ENCODE measurements around the gene SEC22C.
A peak's percentile ranks its signal among the peaks of the same experiment; 100 is the strongest.

SEC22C gene

GRCh38 chr3:42533161-42533897, 48.4 kb downstream of the SEC22C start:
- DNase-seq: no peak

DNA sequence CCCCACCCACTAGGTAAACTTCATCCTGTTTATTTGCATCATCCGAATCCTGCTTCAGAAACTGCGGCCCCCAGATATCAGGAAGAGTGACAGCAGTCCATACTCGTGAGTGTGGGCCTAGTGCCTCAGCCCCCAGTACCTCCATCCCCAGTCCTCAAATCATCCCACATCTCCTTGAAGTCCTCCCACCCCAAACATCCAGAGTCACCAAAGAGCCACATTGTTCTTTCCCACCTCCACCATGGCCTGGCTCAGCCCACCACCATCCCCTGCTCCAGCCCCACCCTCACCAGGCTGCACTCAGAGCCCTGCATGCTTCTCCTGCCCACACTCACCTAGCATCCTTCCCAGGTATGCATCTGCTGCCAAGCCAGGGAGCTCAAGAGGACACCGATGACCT, 49.5 kb downstream of the SEC22C start:
- DNase-seq: no peak

GRCh38 chr3:42531470-42531869, 50.3 kb downstream of the SEC22C start:
- DNase-seq: no peak

GRCh38 chr3:42530073-42530472, 51.7 kb downstream of the SEC22C start:
- DNase-seq: no peak

GRCh38 chr3:42529468-42529867, 52.3 kb downstream of the SEC22C start:
- no peak for DNase-seq

DNA sequence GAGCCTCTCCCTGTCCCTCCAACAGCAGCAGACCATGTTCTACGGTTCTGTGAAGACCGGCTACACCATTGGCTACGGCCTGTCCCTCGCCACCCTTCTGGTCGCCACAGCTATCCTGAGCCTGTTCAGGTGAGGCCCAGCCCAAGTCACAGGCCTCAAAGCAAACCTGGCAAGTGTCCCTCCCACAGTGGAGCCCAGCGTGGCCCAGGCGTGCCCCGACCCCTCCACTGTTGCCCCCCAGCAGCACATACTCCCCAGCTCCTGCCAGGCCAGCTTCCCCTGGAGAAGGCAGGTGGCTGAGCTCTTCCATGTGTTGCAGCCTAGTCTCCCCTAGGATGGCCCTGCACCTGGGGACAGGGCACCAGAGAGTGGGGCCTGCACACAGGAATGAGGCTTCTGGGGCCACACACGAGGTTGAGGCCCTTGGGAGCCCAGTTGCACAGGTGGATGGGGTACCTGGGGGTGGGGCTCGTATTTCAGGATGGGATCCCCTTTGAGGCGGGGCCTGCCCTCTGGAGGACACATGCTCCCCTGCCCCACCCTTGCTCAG, 54.3 kb downstream of the SEC22C start:
- no peak for DNase-seq

DNA sequence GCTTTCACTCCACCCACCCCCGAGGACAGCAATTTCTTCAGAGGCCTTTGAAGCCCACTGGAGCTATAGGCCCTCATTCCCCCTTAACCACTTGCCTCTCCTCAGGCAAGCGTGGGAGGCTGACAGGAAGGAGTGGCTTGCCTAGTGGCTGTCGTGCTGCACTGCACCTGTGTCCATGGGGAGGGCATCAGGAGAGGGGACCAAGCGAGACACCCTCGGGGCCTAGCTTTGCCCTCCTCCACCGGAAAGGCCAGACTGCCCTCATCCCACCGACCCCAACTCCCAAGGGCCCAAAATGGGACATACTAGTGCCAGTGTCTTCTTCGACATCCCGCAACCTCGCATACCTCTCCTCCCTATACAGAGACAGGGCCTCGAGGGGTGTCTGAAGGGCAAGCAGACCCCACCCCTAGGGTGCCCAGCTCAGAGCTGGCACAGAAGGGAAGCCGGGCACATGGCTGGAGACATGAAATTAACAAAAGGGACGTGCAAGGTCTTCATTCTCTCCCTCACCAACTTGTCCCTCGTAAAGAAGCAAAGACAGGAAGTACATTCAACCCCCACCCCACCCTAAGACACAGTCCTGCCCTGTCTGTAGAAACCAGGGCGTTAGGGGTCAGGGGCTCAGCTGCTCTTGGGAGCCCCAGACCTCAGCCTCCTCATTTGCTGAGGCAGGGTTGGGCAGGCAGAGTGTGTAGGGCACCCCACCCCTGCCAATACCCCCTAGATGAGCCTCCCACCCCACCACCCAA, 55.0 kb downstream of the SEC22C start:
- peak in 1 of 2 donors; percentile 44 for DNase-seq

GRCh38 chr3:42525736-42526345, 55.9 kb downstream of the SEC22C start:
- no peak for DNase-seq

DNA sequence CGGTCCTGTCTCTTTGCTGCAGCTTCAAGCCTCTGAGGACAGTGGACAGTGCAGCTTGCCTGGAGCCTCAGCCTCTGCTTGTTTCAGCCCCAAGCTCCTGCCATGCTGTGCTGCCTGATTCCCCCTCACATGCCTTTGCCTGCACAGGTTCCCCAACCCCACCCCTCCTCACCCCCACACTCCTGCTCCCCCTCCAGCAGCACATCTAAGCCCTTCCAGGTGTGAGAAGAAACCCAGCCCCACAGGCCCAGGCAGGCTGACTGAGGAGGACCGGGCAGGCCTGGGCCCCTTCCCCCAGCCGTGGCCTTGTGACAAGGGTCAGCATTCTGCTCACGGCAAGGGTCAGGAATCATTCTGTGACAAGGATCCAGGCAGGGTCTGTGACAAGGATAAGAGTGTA, 56.6 kb downstream of the SEC22C start:
- no peak for DNase-seq

DNA sequence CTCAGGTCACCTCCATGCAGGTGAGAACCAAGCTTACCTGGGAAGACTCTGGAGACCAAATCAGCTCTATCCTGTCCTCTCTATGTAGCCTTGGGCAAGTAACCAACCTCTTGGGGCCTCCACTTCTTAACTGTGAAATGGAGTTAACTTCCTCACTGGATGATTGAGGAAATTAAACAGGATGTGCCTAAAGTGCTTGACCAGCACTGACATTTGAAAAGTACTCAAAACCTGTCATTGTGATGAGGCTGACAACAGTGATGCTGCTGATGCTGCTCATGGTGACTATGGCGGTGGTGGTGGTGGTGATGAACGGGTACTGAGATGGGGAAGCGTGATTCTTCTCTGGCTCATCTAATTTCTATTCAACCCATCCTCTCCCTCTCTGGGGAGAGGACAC, 57.0 kb downstream of the SEC22C start:
- DNase-seq: no peak

GRCh38 chr3:42520906-42521305, 60.9 kb downstream of the SEC22C start:
- DNase-seq: no peak

- no peak for DNase-seq
These were observed 61.4 kb downstream of the SEC22C start for GRCh38 chr3:42520336-42520735.

GRCh38 chr3:42519568-42519962, 62.2 kb downstream of the SEC22C start:
- DNase-seq: no peak

- no peak for DNase-seq
These were observed 62.8 kb downstream of the SEC22C start for GRCh38 chr3:42518800-42519567.

- no peak for DNase-seq
These were observed 64.7 kb downstream of the SEC22C start for GRCh38 chr3:42517117-42517516.

DNA sequence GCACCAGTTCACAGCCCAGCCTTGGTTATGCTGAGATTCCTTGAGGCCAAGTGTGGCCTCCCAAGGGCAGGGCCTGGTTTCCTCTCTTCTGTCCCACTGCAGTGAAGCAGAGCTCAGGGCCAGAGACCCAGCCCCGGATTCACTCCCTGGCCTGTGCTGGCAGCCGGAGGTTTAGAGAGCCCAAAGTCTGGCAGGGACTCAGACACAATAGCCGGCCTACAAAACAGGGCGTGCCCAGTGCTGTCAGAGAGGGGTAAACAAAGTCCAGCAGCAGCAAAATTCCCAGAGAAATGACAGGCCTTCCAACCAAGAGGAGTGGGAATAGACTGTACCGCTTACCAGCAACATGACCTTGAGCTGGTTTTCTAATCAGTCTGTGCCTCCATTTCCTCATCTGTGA, 65.3 kb downstream of the SEC22C start:
- no peak for DNase-seq

DNA sequence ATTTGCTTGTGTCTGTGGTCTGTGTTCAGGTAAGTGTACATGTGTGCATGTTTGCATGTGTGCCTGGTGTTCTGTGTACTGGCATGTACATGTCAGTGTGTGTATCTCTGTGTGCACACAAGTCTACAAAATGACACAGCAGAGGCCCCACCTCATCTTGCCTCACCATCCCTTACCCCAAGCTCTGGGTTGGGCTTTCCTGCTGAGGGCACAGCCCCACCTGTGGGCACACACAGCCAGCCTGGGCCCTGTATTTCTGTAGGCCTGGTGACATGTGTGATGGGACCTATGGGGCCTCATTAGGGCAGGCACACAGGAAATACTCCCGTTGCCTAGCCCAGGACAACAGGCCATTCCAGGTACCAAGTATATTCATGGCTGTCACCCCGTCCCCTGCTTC, 65.8 kb downstream of the SEC22C start:
- DNase-seq: no peak

GRCh38 chr3:42515391-42515916, 66.3 kb downstream of the SEC22C start:
- no peak for DNase-seq

DNA sequence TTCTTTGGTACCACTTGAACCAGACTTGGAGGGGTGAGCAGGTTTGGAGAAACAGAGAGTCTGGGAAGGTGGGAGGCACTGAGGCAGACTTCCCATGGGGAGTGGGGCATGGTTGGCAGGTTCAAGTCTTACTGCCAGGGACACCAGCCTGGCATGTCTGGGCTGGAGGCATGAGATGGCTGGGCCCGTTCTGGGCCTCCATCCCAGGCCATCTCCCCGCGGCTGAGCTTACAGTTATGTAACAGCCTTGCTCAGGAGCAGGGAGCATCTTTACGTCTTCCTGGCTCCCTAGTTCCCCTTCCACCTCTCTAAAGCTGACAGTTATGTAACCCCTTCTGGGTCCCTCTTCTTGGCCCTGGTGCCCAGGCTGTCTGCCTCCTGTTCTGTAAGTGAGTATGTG, 66.9 kb downstream of the SEC22C start:
- no peak for DNase-seq

DNA sequence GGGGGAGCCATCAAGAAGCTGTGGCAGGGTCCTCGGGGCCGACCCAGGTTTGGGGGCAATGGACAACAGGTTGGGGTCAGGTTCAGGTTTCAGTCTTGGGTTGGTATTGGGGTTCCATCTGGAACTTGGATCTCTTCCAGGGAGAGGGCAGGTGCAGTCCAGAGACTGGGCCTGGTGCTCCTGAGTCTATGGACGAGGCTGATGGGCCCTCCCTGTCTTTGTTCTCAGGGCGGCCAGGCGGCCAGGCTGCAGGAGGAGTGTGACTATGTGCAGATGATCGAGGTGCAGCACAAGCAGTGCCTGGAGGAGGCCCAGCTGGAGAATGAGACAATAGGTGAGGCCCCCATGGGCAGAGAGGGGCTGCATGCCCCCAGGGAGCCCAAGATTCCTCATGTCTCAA, 68.2 kb downstream of the SEC22C start:
- DNase-seq: no peak

DNA sequence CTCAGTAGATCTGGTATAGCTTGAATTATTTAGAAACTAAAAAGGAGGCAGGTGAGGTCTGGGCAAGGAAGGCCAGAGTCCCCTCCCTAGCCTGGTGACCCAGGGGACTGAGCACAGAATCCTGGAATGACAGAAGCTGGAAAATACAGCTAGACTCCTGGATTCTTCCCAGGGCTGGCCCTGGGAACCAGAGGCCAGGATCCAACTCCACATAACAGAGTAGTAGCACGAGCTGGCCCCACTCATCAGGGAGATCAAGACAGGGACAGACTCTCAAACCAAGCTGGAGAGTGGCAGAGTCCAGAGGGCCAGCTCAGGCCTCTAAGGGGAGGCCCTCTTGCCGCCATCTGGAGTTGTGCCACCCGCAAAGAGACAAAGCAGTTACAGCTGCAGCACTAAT, 68.6 kb downstream of the SEC22C start:
- no peak for DNase-seq

DNA sequence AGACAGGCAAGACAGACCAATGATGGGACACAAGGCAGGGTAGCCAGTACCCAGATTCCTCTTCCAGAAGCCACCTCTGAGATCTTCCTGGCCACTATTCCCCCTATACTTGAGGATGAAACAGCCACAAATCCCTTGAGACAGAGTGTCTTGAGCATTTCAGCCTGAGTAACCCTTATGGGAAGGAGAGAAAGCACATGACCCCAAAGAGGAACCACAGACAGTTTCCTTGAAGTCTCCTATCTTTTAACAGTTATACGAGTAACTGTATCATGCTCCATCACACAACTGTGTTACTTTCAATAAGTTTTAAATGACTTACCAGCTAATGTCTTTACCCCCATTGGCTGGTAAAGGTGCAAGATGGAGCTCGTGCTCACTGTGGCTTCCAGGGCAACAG, 70.0 kb downstream of the SEC22C start:
- no peak for DNase-seq

- DNase-seq: no peak
These were observed 70.6 kb downstream of the SEC22C start for GRCh38 chr3:42511201-42511600.

Data from stimulated activated CD4-positive, alpha-beta T cell treated with anti-CD3 and anti-CD28 coated beads, Interleukin-2, amount 100 ng/mL, for 48 hours (primary cell).